ENCODE data around the gene FAM43A. TPM values are rescaled to one million over a fixed set of nuclear protein-coding genes. Genes with fewer than 3 reads are reported as not detected.
A peak's percentile ranks its signal among the peaks of the same experiment; 100 is the strongest.

Gene FAM43A
- total and polyA plus RNA-seq, 12 donors: 8.9 to 61.7 (median 17.8) TPM

- H3K4me3 ChIP-seq: peak overlapping the region; percentile 60 to 98 (median 86)
These were observed 732 bp downstream of the FAM43A start for GRCh38 chr3:194686414-194686815.

GRCh38 chr3:194686816-194687637 lies 1.3 kb downstream of the FAM43A start:
- Histone ChIP-seq H3K4me1 (peaks cover 19 to 80% (median 65%) of the 10 kb centered on the region in 9 donors), H3K27ac (peak overlapping the region; percentile 35 to 96 (median 88))
- WGBS, 2 donors: 2 to 4% methylated on average over 86 of the region's 86 CpGs

More at GRCh38 chr3:194686414-194686815, 732 bp downstream of the FAM43A start:
- 0% methylated on average over 29 of the region's 29 CpGs for WGBS, 2 donors
- no peaks in the 10 kb centered on the region for H3K27me3 ChIP-seq
- H3K4me1 ChIP-seq: peaks cover 19 to 73% (median 64%) of the 10 kb centered on the region in 9 donors
- H3K27ac ChIP-seq: peak overlapping the region; percentile 35 to 96 (median 88)
- TF ChIP-seq CTCF (IDR thresholded peaks at IDR 0.05): no peak
- peak in 1 of 2 donors; percentile 11 for DNase-seq
- H3K36me3 ChIP-seq: peaks cover 0 to 16% (median 0%) of the 10 kb centered on the region in 9 donors
- intact Hi-C loops (cut with DNase I): loop anchor here in 9 of 10 donors (5.0 to 10.0 kb wide), 18 partner anchors 51 to 838 kb away; no protein-coding TSS in a partner anchor
- no peaks in the 10 kb centered on the region for H3K9me3 ChIP-seq
- ATAC-seq: peak in 1 of 8 donors; percentile 1

GRCh38 chr3:194687638-194688199 lies 2.0 kb downstream of the FAM43A start:
- Histone ChIP-seq H3K27ac (peak overlapping the region; percentile 76 to 96 (median 90)), H3K36me3 (peaks cover 0 to 16% (median 0%) of the 10 kb centered on the region in 9 donors), H3K4me3 (peak overlapping the region; percentile 60 to 98 (median 86)), H3K9me3 (no peaks in the 10 kb centered on the region), H3K27me3 (no peaks in the 10 kb centered on the region), H3K4me1 (peaks cover 19 to 76% (median 59%) of the 10 kb centered on the region in 9 donors)
- peak; percentile 62 to 75 for DNase-seq
- intact Hi-C loops (cut with DNase I): loop anchor here in 9 of 10 donors (2.0 to 10.0 kb wide), 20 partner anchors 50 to 837 kb away; no protein-coding TSS in a partner anchor
- peak; percentile 15 to 54 (median 26) for ATAC-seq
- peak in 8 of 9 donors; percentile 39 to 70 (median 50) for TF ChIP-seq CTCF (IDR thresholded peaks at IDR 0.05)
- 2 to 12% methylated on average over 51 to 57 of the region's 57 CpGs for WGBS, 2 donors

More at GRCh38 chr3:194686816-194687637, 1.3 kb downstream of the FAM43A start:
- H3K36me3 ChIP-seq: peaks cover 0 to 16% (median 0%) of the 10 kb centered on the region in 9 donors
- no peak for TF ChIP-seq CTCF (IDR thresholded peaks at IDR 0.05)
- H3K27me3 ChIP-seq: no peaks in the 10 kb centered on the region
- intact Hi-C loops (cut with DNase I): loop anchor here in 9 of 10 donors (5.0 to 10.0 kb wide), 18 partner anchors 50 to 838 kb away; no protein-coding TSS in a partner anchor
- H3K9me3 ChIP-seq: no peaks in the 10 kb centered on the region
- peak; percentile 41 to 77 for DNase-seq
- H3K4me3 ChIP-seq: peak overlapping the region; percentile 60 to 98 (median 86)
- ATAC-seq: peak; percentile 8 to 58 (median 24)

- DNase-seq: peak; percentile 41 to 44
- H3K27me3 ChIP-seq: no peaks in the 10 kb centered on the region
- H3K4me1 ChIP-seq: peaks cover 14 to 70% (median 54%) of the 10 kb centered on the region in 9 donors
- 23 to 25% methylated on average over 16 of the region's 16 CpGs for WGBS, 2 donors
- peak in 4 of 8 donors; percentile 15 to 21 (median 17) for ATAC-seq
- peak overlapping the region; percentile 60 to 98 (median 86) for H3K4me3 ChIP-seq
- intact Hi-C loops (cut with DNase I): loop anchor here in 9 of 10 donors (2.0 to 10.0 kb wide), 20 partner anchors 49 to 837 kb away; no protein-coding TSS in a partner anchor
- H3K36me3 ChIP-seq: peaks cover 0 to 16% (median 0%) of the 10 kb centered on the region in 9 donors
- H3K9me3 ChIP-seq: no peaks in the 10 kb centered on the region
- H3K27ac ChIP-seq: peak overlapping the region; percentile 76 to 96 (median 90)
- no peak for TF ChIP-seq CTCF (IDR thresholded peaks at IDR 0.05)
These were observed 2.6 kb downstream of the FAM43A start for GRCh38 chr3:194688200-194688740.

Measured in heart right ventricle (tissue), 16 donors.